ENCODE data around the gene RSPH10B2.
"Not testable (repeated sequence)": the region's sequence is repeated elsewhere in the genome, so short reads cannot be mapped to it uniquely, and the experiment has no call there.

RSPH10B2 gene

GRCh38 chr7:6798047-6798446 is 44.1 kb downstream of the RSPH10B2 start:
- not testable (repeated sequence) for H3K27ac ChIP-seq

- not testable (repeated sequence) for H3K27ac ChIP-seq
Measured at GRCh38 chr7:6799887-6800286, 46.0 kb downstream of the RSPH10B2 start.

- not testable (repeated sequence) for H3K27ac ChIP-seq
Measured at GRCh38 chr7:6800331-6800730, 46.4 kb downstream of the RSPH10B2 start.

DNA sequence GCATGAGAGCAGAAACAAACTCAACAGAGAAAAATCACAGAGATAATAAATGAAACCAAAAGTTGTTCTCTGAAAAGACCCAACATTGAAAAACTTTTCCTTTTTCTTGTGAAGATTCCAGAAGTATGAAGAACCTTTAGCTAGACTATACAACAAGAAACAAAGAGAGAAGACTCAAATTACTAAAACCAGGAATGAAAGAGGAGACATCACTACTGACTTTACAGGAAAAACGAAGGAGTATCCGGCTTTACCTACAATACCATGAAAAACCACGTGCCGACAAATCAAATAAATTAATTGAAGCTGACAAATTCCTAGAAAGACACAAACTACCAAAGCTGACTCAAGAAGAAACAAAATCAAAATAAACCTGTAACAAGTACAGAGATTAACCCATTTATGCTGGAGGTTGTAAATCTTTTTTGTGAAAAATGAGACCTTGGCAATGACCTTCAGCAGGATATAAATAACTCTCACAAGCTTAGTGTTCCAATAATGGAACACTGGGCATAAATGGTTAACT is 53.6 kb downstream of the RSPH10B2 start:
- not testable (repeated sequence) for H3K27ac ChIP-seq

DNA sequence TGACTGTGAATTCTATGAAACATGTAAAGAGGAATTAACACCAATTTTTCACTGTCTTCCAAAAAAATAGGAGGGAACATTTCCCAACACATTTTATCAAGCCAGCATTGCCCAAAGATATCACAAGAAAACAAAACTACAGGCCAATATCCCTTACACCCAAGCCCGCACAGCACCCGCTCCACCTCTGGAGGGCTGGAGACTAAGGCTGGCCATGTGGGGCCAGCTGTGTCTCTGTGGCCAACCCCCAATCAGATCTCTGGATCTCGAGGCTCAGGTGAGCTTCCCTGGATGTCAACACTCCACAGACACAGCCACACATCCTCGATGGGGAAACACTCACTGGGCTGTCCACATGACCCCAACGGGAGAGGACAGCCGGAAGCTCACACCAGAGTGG is 54.1 kb downstream of the RSPH10B2 start:
- not testable (repeated sequence) for H3K27ac ChIP-seq

- not testable (repeated sequence) for H3K27ac ChIP-seq
Measured at GRCh38 chr7:6813011-6813410, 59.1 kb downstream of the RSPH10B2 start.

DNA sequence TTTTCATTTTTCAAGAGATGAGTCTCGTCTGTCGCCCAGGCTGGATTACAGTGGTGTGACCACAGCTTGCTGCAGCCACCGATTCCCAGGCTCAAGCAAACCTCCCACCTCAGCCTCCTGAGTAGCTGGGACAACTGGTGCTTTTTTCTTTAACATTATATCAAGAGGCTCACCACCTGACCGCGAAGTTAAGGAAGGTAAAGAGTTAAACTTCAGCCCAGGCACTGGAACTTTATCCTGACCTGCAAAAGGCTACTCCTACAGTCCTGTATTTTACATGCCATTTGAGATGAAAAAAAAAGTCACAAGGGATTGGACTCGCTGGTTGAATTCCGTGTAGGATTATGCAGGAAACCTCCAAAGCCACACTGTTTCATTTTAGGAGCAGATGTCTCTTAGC is 61.6 kb downstream of the RSPH10B2 start:
- not testable (repeated sequence) for H3K27ac ChIP-seq

DNA sequence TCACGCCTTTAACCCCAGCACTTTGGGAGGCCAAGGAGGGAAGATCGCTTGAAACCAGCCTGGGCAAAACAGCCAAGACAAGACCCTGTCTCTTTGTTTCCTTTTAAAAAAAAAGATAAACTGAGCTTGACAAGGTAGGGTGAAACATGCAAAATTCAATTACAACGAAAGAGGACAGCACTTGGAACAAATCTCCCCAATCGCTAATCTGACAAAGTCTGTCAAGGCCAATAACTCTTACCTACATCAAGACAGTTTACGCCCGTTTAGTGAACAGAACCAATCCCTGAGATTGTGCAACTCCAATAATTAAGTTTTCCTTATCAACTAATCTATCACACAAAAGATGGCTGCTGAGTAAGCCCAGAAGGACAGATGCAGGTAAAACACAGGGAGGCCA is 67.7 kb downstream of the RSPH10B2 start:
- H3K27ac ChIP-seq, result not testable (repeated sequence)

DNA sequence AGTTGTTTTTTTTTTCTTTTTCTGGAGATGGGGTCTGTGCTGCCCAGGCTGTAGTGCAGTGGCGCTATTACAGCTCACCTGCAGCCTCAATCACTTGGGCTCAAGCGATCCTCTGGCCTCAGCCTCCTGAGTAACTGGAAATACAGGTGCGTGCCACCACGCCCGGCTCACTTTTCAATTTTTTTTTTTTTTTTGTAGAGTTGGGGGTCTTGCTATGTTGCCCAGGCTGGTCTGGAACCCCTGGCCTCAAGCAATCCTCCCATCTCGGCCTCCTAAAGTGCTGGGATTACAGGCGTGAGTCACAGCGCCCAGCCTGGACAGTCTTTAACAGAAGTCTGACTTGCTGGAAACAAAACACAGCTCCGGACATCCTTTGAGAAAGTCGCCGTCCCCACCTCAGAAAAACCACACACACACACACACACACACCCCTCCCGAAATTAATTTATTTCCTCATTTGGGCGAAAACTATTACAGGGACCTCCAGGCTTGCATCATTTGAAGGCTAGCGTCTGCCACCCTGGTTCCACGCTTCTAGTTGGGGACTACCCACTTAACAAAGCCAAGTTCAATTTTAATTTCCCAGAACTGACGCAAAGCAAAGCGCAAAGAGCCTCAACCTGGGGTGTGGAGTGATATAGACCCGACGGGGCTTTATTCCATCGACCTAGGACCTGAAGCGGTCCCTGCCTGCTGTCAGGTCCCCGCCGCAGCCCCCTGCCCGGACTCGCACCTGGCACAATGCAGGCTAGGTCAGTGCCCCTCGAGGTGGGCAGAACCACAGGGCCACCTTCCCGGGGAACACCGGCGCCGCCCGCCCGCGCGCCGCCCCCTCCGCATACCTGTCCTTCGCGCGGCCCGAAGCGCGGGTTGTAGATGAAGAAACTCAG is 71.6 kb downstream of the RSPH10B2 start:
- H3K27ac ChIP-seq, result not testable (repeated sequence)

DNA sequence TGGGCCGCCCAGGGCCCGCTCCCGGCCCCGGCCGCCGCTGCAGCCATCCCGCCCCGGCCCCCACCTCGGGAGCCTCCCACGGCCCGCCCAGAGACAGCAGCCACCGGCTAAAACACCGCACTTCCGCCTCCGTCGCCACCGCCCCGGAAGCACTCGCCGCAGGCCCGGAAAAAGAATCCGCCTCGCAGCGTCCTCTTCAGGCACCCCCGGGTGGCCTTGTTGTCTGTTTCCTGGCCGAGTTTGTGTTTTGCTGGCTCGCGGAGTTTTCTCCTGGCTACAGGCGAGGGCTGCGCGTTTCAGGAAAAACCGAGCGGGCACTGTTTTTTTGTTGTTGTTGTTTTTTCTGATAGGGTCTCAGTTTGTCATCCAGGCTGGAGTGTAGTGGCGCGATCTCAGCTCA is 72.2 kb downstream of the RSPH10B2 start, which contains the start of gene CCZ1B:
Gene CCZ1B, minus strand, starts transcription at position 125 of the 400 bp plus-strand sequence. Its CDS starts 78 bp downstream, at position 47.
- not testable (repeated sequence) for H3K27ac ChIP-seq

GRCh38 chr7:6827180-6827579 is 73.3 kb downstream of the RSPH10B2 start:
- H3K27ac ChIP-seq, result not testable (repeated sequence)

DNA sequence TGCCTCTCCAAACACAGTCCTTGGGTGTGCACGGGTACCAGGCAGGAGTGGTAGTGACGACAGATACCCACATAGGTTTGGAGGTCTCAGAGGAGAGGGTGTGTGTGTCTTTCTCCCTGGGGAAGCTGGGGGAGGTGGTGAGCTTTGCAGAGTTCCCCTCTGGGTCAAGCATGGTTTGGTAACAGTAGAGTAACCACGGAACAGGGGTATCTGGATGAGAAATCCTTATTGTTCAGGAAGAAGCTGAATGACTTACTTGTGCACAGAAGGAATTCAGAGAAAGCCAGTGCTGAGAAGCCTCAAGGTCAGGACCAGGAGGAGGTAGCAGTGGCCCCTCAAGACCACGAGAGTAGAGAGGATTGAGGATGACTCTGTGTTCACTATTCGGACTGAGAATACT is 75.7 kb downstream of the RSPH10B2 start:
- H3K27ac ChIP-seq, result not testable (repeated sequence)

DNA sequence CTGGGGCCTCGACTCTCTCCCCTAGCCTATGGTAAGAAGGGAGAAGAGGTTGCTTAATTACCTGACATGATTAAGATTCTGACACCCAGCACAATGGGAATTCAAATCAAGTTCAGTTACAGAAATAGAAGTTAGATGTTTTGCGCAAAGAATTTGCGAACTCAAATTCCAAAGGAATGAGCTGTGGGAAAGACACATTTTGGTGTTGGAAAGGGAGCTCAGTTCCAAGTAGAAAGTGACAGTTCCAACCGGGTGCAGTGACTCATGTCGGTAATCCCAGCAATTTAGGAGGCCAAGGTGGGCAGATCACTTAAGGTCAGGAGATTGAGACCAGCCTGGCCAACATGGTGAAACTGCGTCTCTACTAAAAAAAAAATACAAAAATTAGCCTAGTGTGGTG is 76.1 kb downstream of the RSPH10B2 start:
- H3K27ac ChIP-seq, result not testable (repeated sequence)

DNA sequence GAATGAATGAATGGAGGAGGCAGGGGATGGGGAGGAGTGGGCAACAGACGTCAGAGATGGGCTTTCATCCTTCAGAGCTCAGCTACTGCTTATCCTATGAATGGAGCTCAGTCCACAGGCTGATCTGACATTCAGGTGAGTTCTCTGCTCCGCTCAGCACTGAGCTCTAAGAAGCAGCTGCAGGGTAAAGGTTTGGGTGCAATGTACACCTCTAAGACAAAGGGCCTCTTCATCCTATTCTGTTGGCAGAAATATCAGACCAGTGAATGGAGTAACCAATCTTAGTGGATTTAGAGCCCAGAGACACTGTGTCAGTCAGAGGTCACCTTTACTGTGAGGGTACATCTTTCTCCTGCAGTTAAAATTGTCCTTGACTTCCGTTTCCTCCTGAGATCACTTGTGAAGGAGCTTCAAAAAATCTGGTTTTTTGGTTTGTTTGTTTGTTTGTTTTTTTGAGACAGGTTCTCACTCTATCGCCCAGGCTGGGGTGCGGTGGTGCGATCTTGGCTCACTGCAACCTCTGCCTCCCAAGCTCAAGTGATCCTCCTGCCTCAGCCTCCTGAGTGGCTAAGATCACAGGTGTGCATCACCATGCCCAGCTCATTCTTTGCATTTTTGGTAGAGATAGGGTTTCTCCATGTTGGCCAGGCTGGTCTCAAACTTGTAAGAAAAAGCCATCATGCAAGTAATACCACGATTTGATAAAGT is 77.3 kb downstream of the RSPH10B2 start:
- TF ChIP-seq, protein P1, sequence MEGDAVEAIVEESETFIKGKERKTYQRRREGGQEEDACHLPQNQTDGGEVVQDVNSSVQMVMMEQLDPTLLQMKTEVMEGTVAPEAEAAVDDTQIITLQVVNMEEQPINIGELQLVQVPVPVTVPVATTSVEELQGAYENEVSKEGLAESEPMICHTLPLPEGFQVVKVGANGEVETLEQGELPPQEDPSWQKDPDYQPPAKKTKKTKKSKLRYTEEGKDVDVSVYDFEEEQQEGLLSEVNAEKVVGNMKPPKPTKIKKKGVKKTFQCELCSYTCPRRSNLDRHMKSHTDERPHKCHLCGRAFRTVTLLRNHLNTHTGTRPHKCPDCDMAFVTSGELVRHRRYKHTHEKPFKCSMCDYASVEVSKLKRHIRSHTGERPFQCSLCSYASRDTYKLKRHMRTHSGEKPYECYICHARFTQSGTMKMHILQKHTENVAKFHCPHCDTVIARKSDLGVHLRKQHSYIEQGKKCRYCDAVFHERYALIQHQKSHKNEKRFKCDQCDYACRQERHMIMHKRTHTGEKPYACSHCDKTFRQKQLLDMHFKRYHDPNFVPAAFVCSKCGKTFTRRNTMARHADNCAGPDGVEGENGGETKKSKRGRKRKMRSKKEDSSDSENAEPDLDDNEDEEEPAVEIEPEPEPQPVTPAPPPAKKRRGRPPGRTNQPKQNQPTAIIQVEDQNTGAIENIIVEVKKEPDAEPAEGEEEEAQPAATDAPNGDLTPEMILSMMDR (conservative IDR thresholded peaks at IDR 0.05), result no peak
- H3K27ac ChIP-seq, result no peak overlapping the region

DNA sequence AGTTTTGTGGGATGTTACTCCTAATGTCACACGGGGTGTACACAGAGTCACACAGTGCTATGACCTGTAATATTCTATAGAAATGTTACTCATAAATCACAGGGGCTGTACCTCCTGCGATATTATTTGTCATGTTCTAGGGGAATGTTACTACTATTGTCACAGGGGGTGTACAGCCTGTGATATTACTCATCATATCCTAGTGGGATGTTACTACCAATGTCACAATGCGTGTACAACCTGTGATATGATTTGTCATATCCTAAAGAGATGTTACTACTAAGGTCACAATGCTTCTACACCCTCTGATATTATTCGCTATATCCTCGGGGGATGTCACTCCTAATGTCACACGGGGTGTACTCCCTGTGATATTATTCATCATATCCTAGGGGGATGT is 79.7 kb downstream of the RSPH10B2 start:
- TF ChIP-seq, protein P1 (conservative IDR thresholded peaks at IDR 0.05), result no peak
- H3K27ac ChIP-seq, result no peak overlapping the region

- H3K27ac ChIP-seq, result not testable (repeated sequence)
Measured at GRCh38 chr7:6835521-6835920, 81.6 kb downstream of the RSPH10B2 start.

DNA sequence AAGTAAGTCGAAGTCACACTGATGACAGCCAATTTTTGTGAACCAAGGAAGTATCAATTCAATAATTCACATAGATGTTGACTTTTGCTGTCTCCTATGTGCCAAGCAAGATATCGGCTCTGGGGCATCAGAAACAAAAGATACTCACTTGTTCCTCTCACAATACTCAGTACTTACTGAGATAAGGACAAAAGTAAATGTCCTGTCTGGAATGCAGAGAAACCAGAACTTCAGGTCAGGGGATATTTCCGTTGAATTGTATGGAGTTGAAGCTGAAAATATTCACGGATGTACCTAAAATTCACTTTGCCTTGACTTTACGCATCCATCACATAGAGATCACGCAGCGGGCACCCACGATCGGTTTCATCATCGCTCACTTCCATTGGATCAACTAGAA is 83.2 kb downstream of the RSPH10B2 start:
- not testable (repeated sequence) for H3K27ac ChIP-seq

- not testable (repeated sequence) for H3K27ac ChIP-seq
Measured at GRCh38 chr7:6842278-6842921, 88.5 kb downstream of the RSPH10B2 start.

DNA sequence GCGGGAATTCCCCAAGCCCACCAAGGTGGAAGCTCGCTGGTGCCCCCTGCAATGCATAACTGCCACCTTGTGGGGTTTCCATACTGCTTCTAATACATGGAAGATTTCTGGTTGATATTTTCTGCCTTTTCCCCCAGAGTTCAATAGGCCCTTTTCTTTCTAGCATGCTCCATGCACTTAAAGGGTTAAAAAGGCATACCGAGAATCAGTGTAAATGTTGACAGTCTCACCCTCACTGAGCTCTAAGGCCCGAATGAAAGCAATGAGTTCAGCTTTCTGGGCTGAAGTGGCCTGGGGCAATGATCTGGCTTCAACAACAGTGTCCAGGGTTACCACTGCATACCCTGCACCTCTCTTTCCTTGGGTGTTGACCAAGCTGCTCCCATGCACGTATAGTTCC is 89.2 kb downstream of the RSPH10B2 start:
- H3K27ac ChIP-seq, result not testable (repeated sequence)
